GM23248 (cell line): Measurements from ENCODE around the gene CARD11. TPM values are rescaled to one million over a fixed set of nuclear protein-coding genes. Genes with fewer than 3 reads are reported as not detected.
"Not testable (repeated sequence)": the region's sequence is repeated elsewhere in the genome, so short reads cannot be mapped to it uniquely, and the experiment has no call there.

ENCODE experiments used
- DNase-seq: peaks from one replicate; pipeline ENCODE4 v3.0.0-alpha.2; 2015
- H2AFZ ChIP-seq: fragments of 200-600 bp; sonication (generic); 2 replicates; pipeline ENCODE4 v1.6.1; 2016; ENCODE audit warnings: antibody characterized with exemption
- H3F3A ChIP-seq: fragments of 200-600 bp; sonication (generic); 2 replicates; pipeline ENCODE4 v1.6.1; 2016; ENCODE audit warnings: mild to moderate bottlenecking, antibody characterized with exemption, mixed run types; ENCODE audit not compliant: insufficient read depth
- H3K27ac ChIP-seq: fragments of 200-600 bp; sonication (generic); 2 replicates; pipeline ENCODE4 v1.5.1; 2016; ENCODE audit warnings: mild to moderate bottlenecking
- H3K27me3 ChIP-seq: fragments of 200-600 bp; sonication (generic); replicated peaks from 2 replicates; pipeline ENCODE4 v1.6.1; 2016; ENCODE audit warnings: mild to moderate bottlenecking; ENCODE audit not compliant: insufficient read depth
- H3K36me3 ChIP-seq: fragments of 200-600 bp; sonication (generic); 2 replicates; pipeline ENCODE4 v1.6.1; 2016; ENCODE audit warnings: low read depth, mild to moderate bottlenecking
- H3K4me1 ChIP-seq: fragments of 200-600 bp; sonication (generic); 2 replicates; pipeline ENCODE4 v1.6.1; 2016; ENCODE audit warnings: mild to moderate bottlenecking; ENCODE audit not compliant: insufficient read depth
- H3K4me2 ChIP-seq: fragments of 200-600 bp; sonication (generic); one replicate; pipeline ENCODE4 v1.6.1; 2016; ENCODE audit warnings: mild to moderate bottlenecking; ENCODE audit not compliant: unreplicated experiment
- H3K4me3 ChIP-seq: fragments of 200-600 bp; sonication (generic); 2 replicates; pipeline ENCODE4 v1.5.1; 2016; ENCODE audit warnings: mild to moderate bottlenecking
- H3K79me2 ChIP-seq: fragments of 200-600 bp; sonication (generic); 2 replicates; pipeline ENCODE4 v1.6.1; 2016; ENCODE audit warnings: mild to moderate bottlenecking; ENCODE audit not compliant: insufficient read depth
- H3K9ac ChIP-seq: fragments of 200-600 bp; sonication (generic); 2 replicates; pipeline ENCODE4 v1.6.1; 2016; ENCODE audit warnings: mild to moderate bottlenecking
- H3K9me2 ChIP-seq: fragments of 200-600 bp; sonication (generic); 2 replicates; pipeline ENCODE4 v1.6.1; 2016; ENCODE audit warnings: mixed run types, mild to moderate bottlenecking, moderate library complexity; ENCODE audit not compliant: insufficient read depth
- H3K9me3 ChIP-seq: fragments of 200-600 bp; sonication (generic); one replicate; pipeline ENCODE4 v1.6.1; 2017; ENCODE audit warnings: low read depth
- H4K20me1 ChIP-seq: fragments of 200-600 bp; sonication (generic); 2 replicates; pipeline ENCODE4 v1.6.0; 2016; ENCODE audit not compliant: insufficient read depth
- EZH2 ChIP-seq: fragments of 200-600 bp; sonication (generic); IDR thresholded peaks from 2 replicates; pipeline ENCODE4 v1.6.1; 2018; ENCODE audit warnings: antibody characterized with exemption, mild to moderate bottlenecking; ENCODE audit not compliant: insufficient read depth, poor library complexity, severe bottlenecking
- EZH2phosphoT487 ChIP-seq: fragments of 200-600 bp; sonication (generic); IDR thresholded peaks from 2 replicates; pipeline ENCODE4 v1.6.1; 2018; ENCODE audit warnings: antibody characterized with exemption, moderate library complexity, mild to moderate bottlenecking, low read depth; ENCODE audit not compliant: insufficient read depth
- WGBS, 2 experiments: methylation state at CpG; one replicate each; pipeline ENCODE4 v1.1.6; 2015 to 2017; ENCODE audit warnings: low lambda C conversion rate in 2 of 2, low coverage in 1 of 2; ENCODE audit errors: missing lambda C conversion rate in 2 of 2; 5-methylcytosine and 5-hydroxymethylcytosine counted together
- in situ Hi-C: fragments of 300-500 bp; cut with MboI; formaldehyde crosslinking; loops from 2 replicates; pipeline ENCODE4 v1.15.0; 2020
- polyA plus RNA-seq: library from polyadenylated mRNA; unstranded; fragments of >200 nt; fragmentation: Nextera tagmentation; extraction: Ambion mirVana; gene quantifications from 2 replicates; pipeline ENCODE4 v1.2.1, GENCODE V29; 2016
- total RNA-seq: library from RNA; depleted of rRNA; stranded (reverse); fragments of >200 nt; shearing (Covaris generic); gene quantifications from 2 replicates; pipeline ENCODE4 v1.2.3, GENCODE V29; 2014

CARD11 gene
- total and polyA plus RNA-seq, 2 experiments from 2014 or later: not detected

DNA sequence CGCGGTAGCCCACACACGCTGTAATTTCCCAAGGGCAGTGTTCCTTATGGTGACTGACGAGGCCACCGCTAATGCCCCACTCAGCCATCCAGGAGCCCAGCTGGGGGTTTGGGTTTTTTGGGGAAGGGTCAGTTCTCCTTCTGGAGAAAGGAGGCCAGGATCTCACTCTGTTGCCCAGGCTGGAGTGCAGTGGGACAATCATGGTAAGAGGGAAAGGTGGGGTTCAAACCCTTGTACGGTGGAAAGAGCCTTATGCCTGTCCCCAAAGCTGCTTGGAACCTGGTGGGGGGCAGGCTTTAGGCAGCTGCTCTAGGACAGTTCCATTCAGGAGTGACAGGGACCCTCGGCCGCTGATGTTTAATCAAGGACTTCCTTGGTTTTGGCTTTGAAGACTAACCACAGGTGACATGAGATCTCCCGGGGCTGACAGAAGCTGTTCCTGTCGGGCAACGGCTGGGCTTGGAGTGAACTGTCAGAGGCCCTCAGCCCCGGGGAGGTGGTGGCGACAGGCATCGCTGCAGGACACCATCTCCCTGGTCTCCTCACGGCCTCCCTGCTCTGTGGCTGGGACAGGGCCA lies 84.5 kb downstream of the CARD11 start:
- H3K4me1 ChIP-seq: no peaks in the 10 kb centered on the region
- H2AFZ ChIP-seq: no peak overlapping the region
- no peaks in the 10 kb centered on the region for H3F3A ChIP-seq
- no peak overlapping the region for H3K27ac ChIP-seq
- no peaks in the 10 kb centered on the region for H3K9me2 ChIP-seq
- H3K27me3 ChIP-seq: no peaks in the 10 kb centered on the region
- no peak for DNase-seq
- 54 to 64% methylated on average over 15 of the region's 15 CpGs for WGBS, 2 experiments
- no peaks in the 10 kb centered on the region for H3K36me3 ChIP-seq
- in situ Hi-C loops: no loop called here
- no peaks in the 10 kb centered on the region for H4K20me1 ChIP-seq
- no peak overlapping the region for H3K4me3 ChIP-seq
- no peak overlapping the region for H3K4me2 ChIP-seq
- no peak overlapping the region for H3K9ac ChIP-seq
- TF ChIP-seq EZH2phosphoT487 (no peak), EZH2 (no peak)
- no peaks in the 10 kb centered on the region for H3K9me3 ChIP-seq
- H3K79me2 ChIP-seq: no peaks in the 10 kb centered on the region

DNA sequence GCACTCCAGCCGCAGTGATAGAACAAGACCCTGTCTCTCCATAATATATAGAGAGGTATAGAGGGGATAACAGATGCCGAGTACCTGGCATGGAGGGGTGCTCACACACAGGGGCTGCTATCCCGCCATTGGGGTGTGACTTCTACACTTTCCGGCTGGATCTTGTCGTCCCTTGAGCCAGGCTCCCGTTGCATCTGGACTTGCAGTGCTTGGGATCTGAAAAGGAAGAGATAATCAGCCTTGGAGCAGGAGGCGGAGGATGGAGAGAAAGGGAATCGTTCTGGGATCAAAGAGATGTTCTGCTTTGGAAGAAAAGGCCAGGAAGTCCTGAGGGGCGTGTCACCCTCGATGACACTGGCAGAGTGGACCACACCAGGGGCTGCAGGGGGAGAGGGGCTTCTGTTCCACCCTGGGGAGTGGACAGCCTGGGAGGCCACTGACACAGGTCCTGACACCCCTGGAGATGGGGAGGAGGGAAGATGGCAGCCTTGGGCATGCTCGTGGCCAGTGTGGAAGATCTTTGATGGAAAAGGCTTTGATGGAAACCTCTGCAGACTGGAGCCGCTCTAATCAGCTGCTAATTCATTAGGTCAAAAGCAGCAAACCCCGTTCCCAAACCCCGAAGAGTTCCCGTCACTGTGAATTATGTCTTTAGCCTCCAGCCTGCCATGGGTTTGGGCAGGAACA lies 85.1 kb downstream of the CARD11 start:
- Histone ChIP-seq H3K79me2 (no peaks in the 10 kb centered on the region), H2AFZ (no peak overlapping the region), H3K4me2 (no peak overlapping the region), H3K9ac (no peak overlapping the region), H3K9me2 (no peaks in the 10 kb centered on the region), H3F3A (no peaks in the 10 kb centered on the region), H3K4me1 (no peaks in the 10 kb centered on the region), H3K27me3 (no peaks in the 10 kb centered on the region), H3K4me3 (no peak overlapping the region), H4K20me1 (no peaks in the 10 kb centered on the region), H3K27ac (no peak overlapping the region), H3K9me3 (no peaks in the 10 kb centered on the region), H3K36me3 (no peaks in the 10 kb centered on the region)
- in situ Hi-C loops: no loop called here
- TF ChIP-seq EZH2: no peak
- no peak for TF ChIP-seq EZH2phosphoT487
- DNase-seq: no peak
- WGBS, 2 experiments: 57 to 58% methylated on average over 15 of the region's 15 CpGs

DNA sequence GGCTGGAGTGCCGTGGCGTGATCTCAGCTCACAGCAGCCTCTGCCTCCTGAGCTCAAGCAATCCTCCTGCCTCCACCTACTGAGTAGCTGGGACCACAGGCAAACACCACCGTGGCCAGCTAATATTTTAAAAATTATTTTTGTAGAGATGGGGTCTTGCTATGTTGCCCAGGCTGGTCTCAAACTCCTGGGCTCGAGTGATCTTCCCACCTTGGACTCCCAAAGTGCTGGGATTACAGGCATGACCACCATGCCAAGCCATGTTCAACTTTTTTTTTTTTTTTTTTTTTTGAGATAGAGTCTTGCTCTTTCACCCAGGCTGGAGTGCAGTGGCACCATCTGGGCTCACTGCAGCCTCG lies 86.3 kb downstream of the CARD11 start:
- H3K79me2 ChIP-seq, H3K4me2 ChIP-seq, H3K9me2 ChIP-seq, H3F3A ChIP-seq, H3K27me3 ChIP-seq, H3K27ac ChIP-seq, H3K36me3 ChIP-seq, DNase-seq, H3K9me3 ChIP-seq, H2AFZ ChIP-seq, H4K20me1 ChIP-seq, H3K4me1 ChIP-seq, H3K4me3 ChIP-seq, in situ Hi-C loops, H3K9ac ChIP-seq: not testable (repeated sequence)
- WGBS, 2 experiments: 53 to 64% methylated on average over 5 of the region's 5 CpGs

DNA sequence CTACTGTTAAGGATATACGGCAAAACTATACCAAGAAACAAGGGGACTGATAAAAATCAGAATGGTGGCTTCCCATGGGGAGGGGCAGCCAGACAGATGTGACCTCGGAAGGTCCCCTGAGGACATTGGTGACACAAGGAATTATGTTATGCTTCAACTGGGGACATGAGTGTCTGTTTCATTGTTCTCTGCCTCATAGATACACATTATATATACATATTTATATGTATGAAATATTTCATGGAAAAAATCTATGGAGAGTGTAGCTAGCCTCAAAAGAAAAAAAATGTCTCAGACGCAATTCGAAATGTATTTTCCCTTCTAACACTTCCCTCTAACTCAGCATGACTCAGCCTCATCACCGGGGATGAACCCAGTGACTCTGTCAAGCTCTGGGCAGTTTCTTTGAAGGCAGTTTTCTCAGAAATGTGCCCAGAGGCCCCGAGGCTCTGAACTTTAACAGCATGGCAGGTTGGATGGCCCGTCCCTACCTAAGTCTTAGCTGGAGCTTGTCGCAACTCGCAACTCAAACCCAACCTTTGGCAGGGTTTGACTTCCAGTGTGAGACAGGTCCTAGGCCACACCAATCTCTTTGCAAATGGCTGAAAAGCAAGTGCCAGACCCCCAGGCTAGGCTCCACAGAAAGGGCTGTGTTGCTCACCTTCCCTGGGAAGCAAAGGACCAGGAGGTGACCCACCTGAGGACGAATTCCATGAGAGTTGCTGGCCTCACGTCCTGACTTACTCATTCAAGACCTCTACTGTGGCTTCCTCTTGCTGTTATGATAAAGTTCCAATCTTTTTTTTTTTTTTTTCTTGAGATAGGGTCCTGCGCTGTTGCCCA lies 86.9 kb downstream of the CARD11 start:
- H3K27ac ChIP-seq: no peak overlapping the region
- H3K4me3 ChIP-seq: no peak overlapping the region
- no peaks in the 10 kb centered on the region for H3K4me1 ChIP-seq
- no peak overlapping the region for H2AFZ ChIP-seq
- in situ Hi-C loops: no loop called here
- no peaks in the 10 kb centered on the region for H3K36me3 ChIP-seq
- WGBS, 2 experiments: 43 to 45% methylated on average over 12 of the region's 12 CpGs
- H3K27me3 ChIP-seq: no peaks in the 10 kb centered on the region
- no peaks in the 10 kb centered on the region for H4K20me1 ChIP-seq
- H3K9me2 ChIP-seq: no peaks in the 10 kb centered on the region
- H3K9me3 ChIP-seq: no peaks in the 10 kb centered on the region
- H3F3A ChIP-seq: no peaks in the 10 kb centered on the region
- no peak overlapping the region for H3K9ac ChIP-seq
- DNase-seq: peak; percentile 60
- no peak overlapping the region for H3K4me2 ChIP-seq
- no peaks in the 10 kb centered on the region for H3K79me2 ChIP-seq
- TF ChIP-seq EZH2phosphoT487 (no peak), EZH2 (no peak)
